ENCODE data around the gene OLIG3.

GRCh38 chr6:137487181-137487868, 6.9 kb downstream of the OLIG3 start:
- TF ChIP-seq EZH2phosphoT487 (IDR thresholded peaks at IDR 0.05) (peak; percentile 52), CTCF (IDR thresholded peaks at IDR 0.05) (no peak), EZH2 (IDR thresholded peaks at IDR 0.05) (no peak)

Data from neural progenitor cell (in vitro differentiated cells).